ENCODE measurements around the gene SCD. TPM values are rescaled to one million over a fixed set of nuclear protein-coding genes. Genes with fewer than 3 reads are reported as not detected.

Gene SCD
- total and polyA plus RNA-seq, 12 donors = 1.8 to 62.7 (median 14.6) TPM

DNA sequence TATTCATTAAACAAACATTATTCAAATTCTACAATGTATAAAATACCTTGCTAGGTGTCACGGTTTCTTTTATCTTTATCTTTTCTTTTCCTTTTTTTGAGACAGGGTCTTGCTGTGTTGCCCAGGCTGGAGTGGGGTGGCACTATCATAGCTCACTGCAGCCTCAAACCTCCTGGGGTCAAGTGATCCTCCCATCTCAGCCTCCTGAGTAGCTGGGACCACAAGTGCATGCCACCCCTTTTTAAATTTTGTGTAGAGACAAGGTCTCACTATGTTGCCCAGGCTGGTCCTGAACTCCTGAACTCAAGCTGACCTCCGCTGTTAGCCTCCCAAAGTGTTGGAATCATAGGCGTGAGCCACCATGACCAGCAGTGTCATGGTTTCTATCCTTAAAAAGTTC lies 42.6 kb upstream of the SCD start:
- Histone ChIP-seq H3K27ac (no peak overlapping the region), H3K4me1 (no peaks in the 10 kb centered on the region), H3K4me3 (no peak overlapping the region), H3K27me3 (peaks cover 0 to 64% (median 31%) of the 10 kb centered on the region in 7 donors), H3K36me3 (no peaks in the 10 kb centered on the region), H3K9me3 (peaks cover 0 to 14% (median 0%) of the 10 kb centered on the region in 11 donors)
- 82 to 91% methylated on average over 3 of the region's 3 CpGs for WGBS, 2 donors
- intact Hi-C loops (cut with DNase I) = no loop called here
- TF ChIP-seq, protein P1, sequence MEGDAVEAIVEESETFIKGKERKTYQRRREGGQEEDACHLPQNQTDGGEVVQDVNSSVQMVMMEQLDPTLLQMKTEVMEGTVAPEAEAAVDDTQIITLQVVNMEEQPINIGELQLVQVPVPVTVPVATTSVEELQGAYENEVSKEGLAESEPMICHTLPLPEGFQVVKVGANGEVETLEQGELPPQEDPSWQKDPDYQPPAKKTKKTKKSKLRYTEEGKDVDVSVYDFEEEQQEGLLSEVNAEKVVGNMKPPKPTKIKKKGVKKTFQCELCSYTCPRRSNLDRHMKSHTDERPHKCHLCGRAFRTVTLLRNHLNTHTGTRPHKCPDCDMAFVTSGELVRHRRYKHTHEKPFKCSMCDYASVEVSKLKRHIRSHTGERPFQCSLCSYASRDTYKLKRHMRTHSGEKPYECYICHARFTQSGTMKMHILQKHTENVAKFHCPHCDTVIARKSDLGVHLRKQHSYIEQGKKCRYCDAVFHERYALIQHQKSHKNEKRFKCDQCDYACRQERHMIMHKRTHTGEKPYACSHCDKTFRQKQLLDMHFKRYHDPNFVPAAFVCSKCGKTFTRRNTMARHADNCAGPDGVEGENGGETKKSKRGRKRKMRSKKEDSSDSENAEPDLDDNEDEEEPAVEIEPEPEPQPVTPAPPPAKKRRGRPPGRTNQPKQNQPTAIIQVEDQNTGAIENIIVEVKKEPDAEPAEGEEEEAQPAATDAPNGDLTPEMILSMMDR (IDR thresholded peaks at IDR 0.05) = no peak
- no peak for DNase-seq
- no peak for ATAC-seq

DNA sequence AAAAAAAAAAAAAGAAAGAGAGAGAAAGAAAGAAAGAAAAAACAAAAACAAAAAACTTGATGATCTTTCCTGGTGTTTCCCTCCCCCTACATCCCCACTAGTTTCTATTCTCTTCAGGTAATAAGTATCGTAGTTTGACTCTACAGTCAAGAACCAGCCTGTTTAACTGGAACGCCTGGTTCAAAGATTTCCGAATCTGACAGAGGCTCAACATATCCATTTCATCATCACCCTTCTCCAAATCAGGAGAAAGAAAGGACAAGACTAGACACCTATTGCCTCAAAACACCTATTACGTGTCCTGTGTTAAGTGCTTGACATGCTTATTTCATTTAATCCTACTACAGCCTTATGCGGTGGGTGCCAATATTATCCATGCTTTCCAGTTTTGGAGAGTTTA lies 40.2 kb upstream of the SCD start:
- Histone ChIP-seq H3K27me3 (peaks cover 0 to 79% (median 45%) of the 10 kb centered on the region in 7 donors), H3K4me3 (no peak overlapping the region), H3K4me1 (no peaks in the 10 kb centered on the region), H3K27ac (no peak overlapping the region), H3K9me3 (no peaks in the 10 kb centered on the region), H3K36me3 (no peaks in the 10 kb centered on the region)
- intact Hi-C loops (cut with DNase I) = no loop called here
- ATAC-seq = no peak
- TF ChIP-seq, protein P1 (IDR thresholded peaks at IDR 0.05) = no peak
- 93 to 94% methylated on average over 5 of the region's 5 CpGs for WGBS, 2 donors
- no peak for DNase-seq

DNA sequence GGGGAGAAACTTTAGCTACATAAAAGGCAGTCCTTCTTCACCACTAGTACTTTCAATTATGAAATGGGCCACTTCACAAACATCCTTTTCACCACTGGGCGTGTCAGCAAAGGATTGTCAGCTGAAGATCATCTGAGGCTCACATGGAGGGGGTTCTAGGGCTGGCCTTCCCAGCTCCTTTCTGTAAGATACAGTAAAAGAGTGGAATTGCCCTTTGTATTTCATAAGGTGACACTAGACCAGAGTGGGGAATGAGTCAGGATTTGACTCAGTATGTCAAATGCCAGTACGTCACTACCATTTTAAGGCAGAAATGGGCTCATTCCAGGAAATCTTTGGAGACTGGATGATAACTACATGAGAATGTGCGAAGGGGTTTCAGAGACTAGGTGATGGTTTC lies 39.3 kb upstream of the SCD start:
- no peak for ATAC-seq
- no peaks in the 10 kb centered on the region for H3K4me1 ChIP-seq
- TF ChIP-seq, protein P1 (IDR thresholded peaks at IDR 0.05) = no peak
- H3K36me3 ChIP-seq = no peaks in the 10 kb centered on the region
- no peaks in the 10 kb centered on the region for H3K9me3 ChIP-seq
- no peak overlapping the region for H3K27ac ChIP-seq
- 79 to 84% methylated on average over 3 of the region's 3 CpGs for WGBS, 2 donors
- no peak overlapping the region for H3K4me3 ChIP-seq
- no peak for DNase-seq
- peaks cover 0 to 88% (median 54%) of the 10 kb centered on the region in 7 donors for H3K27me3 ChIP-seq
- intact Hi-C loops (cut with DNase I) = no loop called here

DNA sequence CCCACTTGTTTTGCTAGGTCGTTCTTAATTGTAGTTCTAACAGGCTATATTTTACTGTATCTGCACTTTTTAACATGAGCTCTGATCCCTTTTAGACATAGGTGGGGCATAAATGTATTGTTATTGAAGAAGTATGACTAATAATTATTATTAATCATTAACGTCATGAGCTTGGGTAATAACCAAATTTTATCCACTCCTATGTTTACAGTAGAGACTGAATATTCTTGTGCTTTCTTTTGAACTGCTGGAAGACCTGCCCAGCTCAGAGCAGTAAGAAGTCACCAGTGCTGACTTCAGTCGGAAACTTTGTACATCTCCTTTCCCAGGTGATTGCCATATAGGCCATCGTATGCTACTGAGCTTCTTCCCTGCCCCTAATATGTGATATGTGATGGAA lies 35.7 kb upstream of the SCD start:
- Histone ChIP-seq H3K9me3 (no peaks in the 10 kb centered on the region), H3K27ac (no peak overlapping the region), H3K27me3 (peaks cover 0 to 88% (median 46%) of the 10 kb centered on the region in 7 donors), H3K4me1 (no peaks in the 10 kb centered on the region), H3K4me3 (no peak overlapping the region), H3K36me3 (no peaks in the 10 kb centered on the region)
- intact Hi-C loops (cut with DNase I) = no loop called here
- 67 to 70% methylated on average over 4 of the region's 4 CpGs for WGBS, 2 donors
- ATAC-seq = no peak
- no peak for DNase-seq
- TF ChIP-seq, protein P1 (IDR thresholded peaks at IDR 0.05) = no peak

Measured in heart right ventricle (tissue), 16 donors.